GM21528 (cell line): Measurements from ENCODE around the gene SKOR1.

Source experiments
- ATAC-seq: cut with Tn5 transposase; IDR thresholded peaks from one replicate; pipeline ENCODE4 v1.9.1; 2021; ENCODE audit warnings: mild to moderate bottlenecking, moderate library complexity; ENCODE audit not compliant: unreplicated experiment, low FRiP score

The SKOR1 gene

GRCh38 chr15:67882487-67883233, 57.4 kb downstream of the SKOR1 start:
- no peak for ATAC-seq

GRCh38 chr15:67883234-67883773, 58.0 kb downstream of the SKOR1 start:
- no peak for ATAC-seq

DNA sequence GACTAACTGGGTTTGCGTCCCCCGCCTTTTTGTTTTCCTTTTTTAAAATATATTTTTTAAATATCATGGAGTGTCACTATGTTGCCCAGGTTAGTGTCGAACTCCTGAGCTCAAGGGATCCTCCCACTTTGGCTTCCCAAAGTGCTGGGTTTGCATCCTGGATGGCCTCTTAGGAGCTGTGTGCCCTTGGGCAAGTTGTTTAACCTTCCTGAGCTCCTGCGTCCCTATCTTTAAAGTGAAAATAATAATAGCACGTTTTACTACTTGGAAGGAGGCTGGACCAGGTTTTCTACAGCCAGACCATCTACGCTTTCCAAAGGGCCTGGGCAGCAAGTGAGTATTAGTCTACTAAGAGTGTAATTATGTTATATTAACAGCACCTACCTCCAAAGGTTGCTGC, 58.7 kb downstream of the SKOR1 start:
- ATAC-seq: no peak
